C4-2B (cell line): ENCODE measurements around the gene INKA1.

Source experiments
- H3K27ac ChIP-seq: fragments of 450-650 bp; 2 replicates; pipeline ENCODE4 v1.5.1; 2017
- ZFX ChIP-seq: fragments of 450-650 bp; IDR thresholded peaks from 2 replicates; pipeline ENCODE4 v1.6.1; 2017
- TF ChIP-seq, protein P1 (sequence below): fragments of 450-650 bp; conservative IDR thresholded peaks from 2 replicates; pipeline ENCODE4 v1.5.1; 2017; ENCODE audit warnings: mild to moderate bottlenecking

INKA1 gene

DNA sequence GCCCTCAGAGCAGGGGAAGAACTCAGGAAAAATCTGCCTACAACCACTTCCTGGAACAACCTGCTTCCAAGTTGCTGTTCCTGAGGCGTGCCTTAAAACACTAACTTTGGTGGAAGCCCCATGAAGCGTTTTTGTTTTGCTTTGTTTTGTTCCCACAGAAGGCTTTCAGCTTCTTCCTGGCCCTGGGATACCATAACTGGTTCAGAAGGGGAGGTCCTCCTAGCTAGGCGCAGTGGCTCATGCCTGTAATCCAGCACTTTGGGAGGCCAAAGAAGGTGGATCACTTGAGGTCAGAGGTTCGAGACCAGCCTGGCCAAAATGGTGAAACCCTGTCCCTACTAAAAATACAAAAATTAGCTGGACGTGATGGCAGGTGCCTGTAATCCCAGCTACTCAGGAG, 15.5 kb upstream of the INKA1 start:
- H3K27ac ChIP-seq = no peak overlapping the region; the same call in 1 of the 2 replicates
- no peak for TF ChIP-seq ZFX
- TF ChIP-seq, protein P1, sequence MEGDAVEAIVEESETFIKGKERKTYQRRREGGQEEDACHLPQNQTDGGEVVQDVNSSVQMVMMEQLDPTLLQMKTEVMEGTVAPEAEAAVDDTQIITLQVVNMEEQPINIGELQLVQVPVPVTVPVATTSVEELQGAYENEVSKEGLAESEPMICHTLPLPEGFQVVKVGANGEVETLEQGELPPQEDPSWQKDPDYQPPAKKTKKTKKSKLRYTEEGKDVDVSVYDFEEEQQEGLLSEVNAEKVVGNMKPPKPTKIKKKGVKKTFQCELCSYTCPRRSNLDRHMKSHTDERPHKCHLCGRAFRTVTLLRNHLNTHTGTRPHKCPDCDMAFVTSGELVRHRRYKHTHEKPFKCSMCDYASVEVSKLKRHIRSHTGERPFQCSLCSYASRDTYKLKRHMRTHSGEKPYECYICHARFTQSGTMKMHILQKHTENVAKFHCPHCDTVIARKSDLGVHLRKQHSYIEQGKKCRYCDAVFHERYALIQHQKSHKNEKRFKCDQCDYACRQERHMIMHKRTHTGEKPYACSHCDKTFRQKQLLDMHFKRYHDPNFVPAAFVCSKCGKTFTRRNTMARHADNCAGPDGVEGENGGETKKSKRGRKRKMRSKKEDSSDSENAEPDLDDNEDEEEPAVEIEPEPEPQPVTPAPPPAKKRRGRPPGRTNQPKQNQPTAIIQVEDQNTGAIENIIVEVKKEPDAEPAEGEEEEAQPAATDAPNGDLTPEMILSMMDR = no peak

DNA sequence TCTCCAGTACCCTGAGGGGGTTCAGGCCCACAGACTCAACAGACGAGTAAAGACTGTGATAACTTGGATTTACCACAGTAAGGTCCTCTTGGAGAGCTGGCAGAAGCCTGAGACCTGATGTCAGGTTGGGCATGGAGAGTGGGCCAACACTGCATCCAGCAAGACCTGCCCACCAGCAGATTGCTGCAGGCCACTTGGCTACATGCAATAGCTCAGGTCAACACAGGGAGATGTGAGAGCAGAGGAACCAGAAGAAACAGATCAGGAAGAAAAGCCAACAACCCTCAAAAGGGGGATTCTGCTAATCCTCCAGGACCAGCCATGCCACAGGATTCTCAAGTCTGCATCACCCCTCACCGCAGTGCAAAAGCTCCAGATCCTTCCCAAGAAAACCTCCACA, 15.0 kb upstream of the INKA1 start:
- TF ChIP-seq, protein P1 = no peak
- TF ChIP-seq ZFX = no peak
- no peak overlapping the region for H3K27ac ChIP-seq

DNA sequence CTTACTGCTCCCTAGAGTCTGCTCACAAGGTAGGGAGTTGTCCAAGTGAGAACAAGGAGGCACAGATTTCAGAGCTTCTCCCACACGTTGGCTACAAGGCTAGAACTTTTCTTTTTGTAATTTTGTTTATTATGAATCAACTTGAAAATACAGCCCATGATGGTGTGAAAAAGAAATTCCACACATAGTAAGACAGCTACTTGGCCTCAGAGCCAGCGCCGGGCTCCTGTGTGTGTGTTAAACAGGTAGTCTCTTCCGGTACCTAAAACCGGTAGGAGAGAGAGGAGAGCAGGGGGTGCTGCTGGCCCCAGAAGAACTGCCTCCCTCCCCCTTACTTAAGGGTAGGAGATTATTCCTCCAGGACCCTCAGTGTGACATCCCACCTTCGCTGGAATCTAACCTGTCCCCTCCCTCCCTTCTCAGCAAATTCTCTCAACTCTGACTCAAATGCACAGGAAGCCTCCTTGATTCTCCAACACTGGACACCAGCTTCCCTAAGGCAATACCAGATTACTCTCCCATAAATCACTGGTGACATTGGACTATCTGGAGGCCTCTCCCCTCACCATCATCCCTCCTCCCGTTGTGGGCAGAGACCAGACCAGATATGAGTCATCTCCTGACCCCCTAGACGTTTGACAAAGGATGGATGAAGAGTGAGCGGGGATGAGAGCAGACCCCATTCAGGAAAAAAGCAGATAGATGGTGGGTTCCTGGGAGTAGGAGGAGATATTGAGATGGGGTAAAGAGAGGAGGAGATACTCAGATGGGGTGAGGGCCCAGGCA, 12.2 kb upstream of the INKA1 start:
- TF ChIP-seq, protein P1 = no peak
- no peak for TF ChIP-seq ZFX
- no peak overlapping the region for H3K27ac ChIP-seq

DNA sequence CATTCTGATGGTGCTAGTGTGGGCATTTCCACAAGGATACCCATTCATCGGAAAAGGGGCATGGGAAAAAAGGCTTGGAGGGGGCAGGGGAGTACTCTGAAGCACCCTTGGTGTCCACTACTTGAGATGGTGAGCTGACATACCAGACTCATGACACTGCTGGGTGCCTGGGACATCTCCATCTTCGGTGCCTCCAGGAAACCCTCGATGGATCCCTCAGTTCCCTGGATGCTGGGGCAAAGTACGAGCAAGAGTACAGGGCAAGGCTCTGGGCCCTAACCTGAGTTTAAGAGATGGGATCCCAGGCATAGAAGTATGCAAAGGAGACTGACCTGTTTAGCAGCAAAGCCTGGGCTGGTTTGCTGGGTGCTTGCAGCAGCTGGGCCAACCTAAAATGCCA, 11.5 kb upstream of the INKA1 start:
- TF ChIP-seq, protein P1 = no peak
- no peak for TF ChIP-seq ZFX
- H3K27ac ChIP-seq = no peak overlapping the region

DNA sequence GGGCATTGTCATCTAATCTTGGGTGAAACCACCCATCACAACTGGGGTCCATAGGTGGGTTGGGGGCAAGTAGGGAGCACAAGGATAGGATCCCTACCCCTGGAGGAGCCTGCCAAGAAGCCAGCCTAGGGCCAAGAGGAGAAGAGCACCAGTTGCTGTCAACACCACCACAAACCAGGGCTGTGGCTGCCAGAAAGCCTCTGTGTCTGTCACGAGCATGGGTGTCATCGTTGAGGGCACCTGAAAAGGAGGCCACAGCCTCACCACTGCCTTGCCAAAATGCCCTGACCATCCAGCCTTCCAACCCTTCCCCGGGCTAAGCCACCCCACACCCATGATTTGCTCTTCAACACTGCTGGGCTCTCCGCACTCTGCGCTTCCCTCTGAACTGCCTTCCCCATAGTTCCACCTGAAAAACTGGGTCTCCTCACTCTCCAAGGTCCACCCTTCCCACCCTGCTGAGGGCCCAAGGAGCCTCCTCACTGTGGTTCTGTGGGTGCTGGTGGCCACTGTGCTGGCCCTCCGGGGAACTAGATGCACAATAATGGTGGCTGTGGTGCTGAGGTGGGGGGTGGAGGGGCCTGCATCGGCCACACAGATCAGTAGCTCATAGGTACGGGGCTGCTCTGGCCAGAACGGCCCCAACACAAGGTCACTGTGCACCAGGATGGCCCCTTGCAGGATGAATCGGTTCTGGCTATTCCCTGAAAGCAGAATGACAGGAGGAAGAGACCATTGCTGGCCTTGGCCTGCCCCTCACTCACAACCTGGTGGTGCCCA, 10.5 kb upstream of the INKA1 start:
- TF ChIP-seq, protein P1 = no peak
- no peak for TF ChIP-seq ZFX
- H3K27ac ChIP-seq = no peak overlapping the region

DNA sequence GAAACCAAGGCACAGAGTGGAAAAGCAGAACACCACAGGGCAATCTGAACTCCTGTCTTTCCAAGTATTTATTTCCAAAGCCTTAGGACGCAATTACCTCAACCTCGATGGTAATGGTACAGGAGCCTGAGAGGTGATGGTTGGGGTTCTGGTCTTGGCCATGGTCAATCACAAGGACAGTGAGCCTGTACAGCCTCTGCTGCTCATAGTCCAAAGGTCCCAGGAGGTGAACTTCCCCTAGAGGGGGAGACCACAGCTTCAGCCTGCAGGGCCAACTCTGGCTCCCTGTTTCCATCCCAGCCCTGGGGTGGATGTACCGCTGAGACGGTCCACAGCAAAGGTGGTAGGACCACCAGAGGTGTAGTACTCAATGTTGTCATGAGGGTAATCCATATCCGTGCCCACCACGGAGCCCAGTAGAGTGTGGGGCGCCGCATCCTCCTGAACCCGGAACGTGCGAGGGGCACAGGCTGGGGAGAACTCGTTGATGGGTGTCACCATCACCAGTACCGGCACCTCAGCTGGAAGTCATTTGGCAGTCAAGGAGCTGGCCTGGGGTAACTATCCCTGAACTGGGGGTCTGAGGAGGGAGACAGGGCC, 9.5 kb upstream of the INKA1 start:
- no peak for TF ChIP-seq ZFX
- TF ChIP-seq, protein P1 = no peak
- no peak overlapping the region for H3K27ac ChIP-seq

DNA sequence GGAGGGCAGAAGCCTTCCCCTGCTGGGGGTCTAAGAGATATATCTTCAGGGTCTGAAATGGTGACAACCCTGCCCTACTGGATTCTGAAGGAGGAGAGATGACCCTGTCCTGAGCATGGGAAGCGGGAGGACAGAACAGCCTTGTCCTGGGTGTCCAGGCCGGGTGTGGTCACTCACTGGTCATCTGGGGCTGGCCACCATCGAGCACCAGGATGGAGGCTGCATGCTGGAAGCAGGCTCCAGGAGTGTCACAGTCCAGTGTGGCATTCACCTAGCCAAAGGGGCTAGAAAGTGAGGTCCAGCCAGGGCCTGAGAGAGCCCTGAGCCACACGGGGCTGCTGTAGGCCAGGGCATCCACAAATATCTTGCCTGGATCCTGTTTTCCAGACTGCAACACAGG, 8.6 kb upstream of the INKA1 start:
- H3K27ac ChIP-seq = no peak overlapping the region
- TF ChIP-seq, protein P1 = no peak
- no peak for TF ChIP-seq ZFX
